ENCODE data around the gene DNAJC2.
"Not testable (repeated sequence)": the region's sequence is repeated elsewhere in the genome, so short reads cannot be mapped to it uniquely, and the experiment has no call there.

DNAJC2 gene

GRCh38 chr7:103341466-103341865 is 3.1 kb downstream of the DNAJC2 start:
- no peak for FAIRE-seq

- FAIRE-seq = no peak
Measured at GRCh38 chr7:103338864-103339263, 5.7 kb downstream of the DNAJC2 start.

- no peak for FAIRE-seq
Measured at GRCh38 chr7:103336761-103337160, 7.8 kb downstream of the DNAJC2 start.

- FAIRE-seq = no peak
Measured at GRCh38 chr7:103325744-103326143, 18.8 kb downstream of the DNAJC2 start.

- FAIRE-seq = no peak
Measured at GRCh38 chr7:103317009-103317408, 27.6 kb downstream of the DNAJC2 start.

GRCh38 chr7:103316380-103316941 is 28.1 kb downstream of the DNAJC2 start:
- FAIRE-seq = no peak

GRCh38 chr7:103314852-103315251 is 29.7 kb downstream of the DNAJC2 start:
- no peak for FAIRE-seq

GRCh38 chr7:103307503-103308231 is 36.9 kb downstream of the DNAJC2 start:
- FAIRE-seq = no peak

- no peak for FAIRE-seq
Measured at GRCh38 chr7:103301441-103301840, 43.1 kb downstream of the DNAJC2 start.

- no peak for FAIRE-seq
Measured at GRCh38 chr7:103299660-103300059, 44.9 kb downstream of the DNAJC2 start.

- no peak for FAIRE-seq
Measured at GRCh38 chr7:103297837-103298179, 46.8 kb downstream of the DNAJC2 start.

- peak; percentile 53 for FAIRE-seq
Measured at GRCh38 chr7:103296901-103297836, 47.4 kb downstream of the DNAJC2 start, which contains the start of gene PMPCB. PMPCB (plus strand) TSS chr7:103297435; CDS start chr7:103297460, 25 bp downstream.

- no peak for FAIRE-seq
Measured at GRCh38 chr7:103293526-103293925, 51.0 kb downstream of the DNAJC2 start.

- no peak for FAIRE-seq
Measured at GRCh38 chr7:103292122-103292521, 52.4 kb downstream of the DNAJC2 start.

- FAIRE-seq = peak; percentile 99
Measured at GRCh38 chr7:103282802-103283427, 61.7 kb downstream of the DNAJC2 start.

- not testable (repeated sequence) for FAIRE-seq
Measured at GRCh38 chr7:103280803-103281155, 63.8 kb downstream of the DNAJC2 start.

- FAIRE-seq = not testable (repeated sequence)
Measured at GRCh38 chr7:103279963-103280802, 64.4 kb downstream of the DNAJC2 start.

GRCh38 chr7:103279636-103279962 is 65.0 kb downstream of the DNAJC2 start:
- not testable (repeated sequence) for FAIRE-seq

GRCh38 chr7:103278195-103278594 is 66.4 kb downstream of the DNAJC2 start:
- not testable (repeated sequence) for FAIRE-seq

GRCh38 chr7:103274867-103275266 is 69.7 kb downstream of the DNAJC2 start:
- not testable (repeated sequence) for FAIRE-seq

- FAIRE-seq = not testable (repeated sequence)
Measured at GRCh38 chr7:103273374-103273773, 71.2 kb downstream of the DNAJC2 start.

- FAIRE-seq = peak; percentile 12
Measured at GRCh38 chr7:103266229-103266628, 78.3 kb downstream of the DNAJC2 start.

All from endometrium (tissue), 2 donors.